Esophagus mucosa (tissue), 1 donor: Measurements from ENCODE around the gene PTF1A. TPM values are rescaled to one million over a fixed set of nuclear protein-coding genes. Genes with fewer than 3 reads are reported as not detected.
"Not testable (repeated sequence)": the region's sequence is repeated elsewhere in the genome, so short reads cannot be mapped to it uniquely, and the experiment has no call there.

Experiments used
- ATAC-seq: fragments of 200-7000 bp; cut with Tn5 transposase; one replicate; pipeline ENCODE4 v1.9.1; 2020
- total RNA-seq: library from RNA; stranded (reverse); gene quantifications from one replicate; pipeline ENCODE4 v1.2.4, GENCODE V29; 2023
- donor health status: DM: yes; HTN: yes; CAD: no.

Gene PTF1A
- total RNA-seq, 1 donor from 2014 or later = not detected

- ATAC-seq = no peak
Measured at GRCh38 chr10:23204773-23205172, 12.7 kb downstream of the PTF1A start.

GRCh38 chr10:23205972-23206642, 14.0 kb downstream of the PTF1A start:
- no peak for ATAC-seq

- ATAC-seq = no peak
Measured at GRCh38 chr10:23217471-23217870, 25.4 kb downstream of the PTF1A start.

- no peak for ATAC-seq
Measured at GRCh38 chr10:23230582-23230981, 38.5 kb downstream of the PTF1A start.

GRCh38 chr10:23238015-23238414, 45.9 kb downstream of the PTF1A start:
- no peak for ATAC-seq

- not testable (repeated sequence) for ATAC-seq
Measured at GRCh38 chr10:23241779-23242178, 49.7 kb downstream of the PTF1A start.

Other genes with a start within 250 kb of the PTF1A start
- gene MSRB2, start 96.7 kb upstream of the PTF1A start, total RNA-seq = 17.1 TPM
- gene C10orf67, start 152.5 kb downstream of the PTF1A start, total RNA-seq = 0.08 TPM
- 4.6 TPM for gene OTUD1, start 246.8 kb downstream of the PTF1A start, total RNA-seq